Kidney epithelial cell (primary cell): Measurements from ENCODE around the gene GCG. TPM values are rescaled to one million over a fixed set of nuclear protein-coding genes. Genes with fewer than 3 reads are reported as not detected.

Experiments used
- DNase-seq: peaks from one replicate; pipeline ENCODE4 v3.0.0-alpha.2; 2010; ENCODE audit warnings: low read depth
- H3K27me3 ChIP-seq: 2 replicates; pipeline ENCODE4 v1.6.0; 2011; ENCODE audit warnings: low read length; ENCODE audit not compliant: control insufficient read depth, insufficient read depth
- H3K36me3 ChIP-seq: 2 replicates; pipeline ENCODE4 v1.5.1; 2011; ENCODE audit warnings: low read length; ENCODE audit not compliant: control insufficient read depth, insufficient read depth
- H3K4me3 ChIP-seq: 2 replicates; pipeline ENCODE4 v1.5.1; 2011; ENCODE audit warnings: low read depth, mild to moderate bottlenecking, control low read depth, low read length
- CTCF ChIP-seq: IDR thresholded peaks from 2 replicates; pipeline ENCODE4 v1.5.1; 2011; ENCODE audit warnings: mild to moderate bottlenecking, moderate library complexity, low read length, control low read depth, inconsistent platforms; ENCODE audit not compliant: insufficient read depth, poor library complexity, severe bottlenecking
- total RNA-seq: library from RNA; depleted of rRNA; stranded (reverse); fragments of >200 nt; gene quantifications from 2 replicates; pipeline ENCODE4 v1.2.3, GENCODE V29; 2015

Gene GCG
- total RNA-seq, 1 donor from 2014 or later: not detected

DNA sequence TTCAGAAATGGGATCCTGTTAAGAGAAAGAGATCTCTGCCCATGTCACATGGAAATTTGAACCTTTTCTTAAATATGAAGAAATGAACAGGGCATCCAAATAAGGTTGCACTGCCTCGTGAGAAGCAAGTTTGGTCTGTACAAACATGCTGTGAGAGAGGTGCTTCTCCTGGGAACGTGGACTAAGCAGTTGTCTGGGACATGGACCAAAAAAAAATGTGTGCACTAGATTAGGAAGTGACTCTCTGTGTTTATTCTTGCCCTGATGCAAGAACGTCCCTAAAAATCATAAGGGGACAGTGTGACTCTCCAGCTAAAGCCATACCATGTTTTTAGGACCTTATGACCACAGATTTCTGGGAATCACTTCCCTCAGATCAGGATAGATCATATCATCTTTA lies 23.7 kb upstream of the GCG start:
- no peak for TF ChIP-seq CTCF
- Histone ChIP-seq H3K36me3 (no peaks in the 10 kb centered on the region), H3K4me3 (no peak overlapping the region), H3K27me3 (no peaks in the 10 kb centered on the region)
- no peak for DNase-seq

DNA sequence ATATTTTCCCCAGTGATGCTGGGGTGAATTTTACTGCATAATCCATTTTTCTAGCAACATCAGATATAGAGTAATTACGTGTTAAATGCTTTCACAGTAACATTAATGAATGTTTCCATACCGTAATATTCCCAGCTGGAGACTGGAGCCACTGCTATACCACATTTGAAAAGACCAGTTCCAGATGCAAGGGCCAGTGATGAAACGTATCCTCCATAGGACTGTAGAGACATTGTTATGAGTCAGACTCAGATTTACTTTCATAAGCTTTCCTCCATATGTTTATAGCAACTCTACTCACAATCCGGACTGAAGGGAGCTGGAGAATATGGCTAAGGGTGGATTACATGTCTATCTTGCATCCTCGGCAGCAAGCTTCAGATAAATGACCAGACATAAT lies 22.7 kb upstream of the GCG start:
- no peaks in the 10 kb centered on the region for H3K36me3 ChIP-seq
- no peak overlapping the region for H3K4me3 ChIP-seq
- DNase-seq: no peak

DNA sequence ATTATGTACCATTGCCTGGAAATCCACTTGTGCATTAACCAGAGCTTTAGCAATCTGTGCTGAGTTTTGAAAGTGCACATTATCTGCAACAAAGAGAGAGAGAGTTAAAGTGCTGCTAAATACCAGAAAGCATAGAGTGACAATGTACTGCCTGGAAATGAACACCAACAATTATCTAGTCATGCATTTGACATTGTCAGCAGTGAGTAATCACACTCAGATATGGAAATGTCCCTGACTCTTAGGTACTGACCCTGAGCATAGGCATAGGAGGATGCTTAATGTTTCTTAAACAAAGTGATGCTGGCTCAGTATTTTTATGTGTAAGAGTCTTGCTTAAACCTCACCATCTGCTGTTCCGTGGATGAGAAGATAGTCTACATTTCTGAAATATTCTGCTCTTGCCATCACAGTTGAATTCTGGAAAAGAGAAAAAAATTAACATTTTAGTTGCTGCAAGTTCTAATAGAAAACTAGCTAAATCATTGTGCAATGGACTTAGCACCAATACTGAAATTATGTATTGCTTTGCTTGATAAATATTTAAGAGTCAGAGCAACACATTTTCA lies 20.8 kb upstream of the GCG start:
- Histone ChIP-seq H3K27me3 (no peaks in the 10 kb centered on the region), H3K36me3 (no peaks in the 10 kb centered on the region), H3K4me3 (no peak overlapping the region)
- DNase-seq: no peak
- TF ChIP-seq CTCF: no peak

More for the DNA sequence above, 22.7 kb upstream of the GCG start:
- no peaks in the 10 kb centered on the region for H3K27me3 ChIP-seq
- no peak for TF ChIP-seq CTCF

- no peak for TF ChIP-seq CTCF
- Histone ChIP-seq H3K4me3 (no peak overlapping the region), H3K36me3 (no peaks in the 10 kb centered on the region), H3K27me3 (no peaks in the 10 kb centered on the region)
- no peak for DNase-seq
These were observed 14.7 kb upstream of the GCG start for GRCh38 chr2:162166745-162167144.

DNA sequence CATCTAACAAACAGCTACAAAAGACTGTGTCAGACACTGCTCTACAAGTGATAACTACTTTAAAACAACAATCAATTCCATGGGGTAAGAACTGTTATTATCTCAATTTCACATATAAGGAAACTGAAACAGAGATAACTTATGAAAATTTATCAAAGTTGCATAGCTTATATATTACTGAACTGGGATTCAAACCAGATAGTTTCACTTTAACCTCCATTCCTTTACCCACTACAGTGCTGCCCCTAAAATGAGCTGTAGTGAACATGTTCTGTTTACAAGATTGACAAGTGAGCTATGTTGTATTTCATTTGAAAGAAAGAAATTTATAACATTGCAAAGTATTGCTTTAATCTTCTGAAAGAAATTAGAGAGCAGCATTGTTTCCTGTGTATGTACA lies 14.1 kb upstream of the GCG start:
- no peak for TF ChIP-seq CTCF
- Histone ChIP-seq H3K27me3 (no peaks in the 10 kb centered on the region), H3K36me3 (no peaks in the 10 kb centered on the region), H3K4me3 (no peak overlapping the region)
- no peak for DNase-seq

- no peak for TF ChIP-seq CTCF
- Histone ChIP-seq H3K4me3 (no peak overlapping the region), H3K27me3 (no peaks in the 10 kb centered on the region), H3K36me3 (no peaks in the 10 kb centered on the region)
- no peak for DNase-seq
These were observed 12.8 kb upstream of the GCG start for GRCh38 chr2:162164802-162165201.
